HL-60 (cell line): ENCODE results near the gene VSTM2B.

Experiments used
- DNase-seq, 2 experiments: peaks; one replicate each; pipeline ENCODE4 v3.0.0-alpha.2; 2010 to 2020; ENCODE audit warnings: low read depth in 1 of 2, low spot score in 1 of 2
- H3K27ac ChIP-seq: fragments of 250-450 bp; sonication (Bioruptor Pico); replicated peaks from 2 replicates; pipeline ENCODE4 v1.5.1; 2020; ENCODE audit warnings: mild to moderate bottlenecking, moderate library complexity
- H3K27me3 ChIP-seq: fragments of 250-450 bp; sonication (Bioruptor Pico); 2 replicates; pipeline ENCODE4 v1.5.1; 2021; ENCODE audit warnings: mild to moderate bottlenecking, moderate library complexity; ENCODE audit not compliant: insufficient read depth, poor library complexity, severe bottlenecking
- H3K4me3 ChIP-seq: replicated peaks from 2 replicates; pipeline ENCODE4 v1.5.1; 2011; ENCODE audit warnings: mild to moderate bottlenecking, control low read depth, low read length; ENCODE audit not compliant: insufficient read depth
- GABPA ChIP-seq: IDR thresholded peaks from 2 replicates; pipeline ENCODE4 v1.6.1; 2012; ENCODE audit warnings: low read depth
- POLR2AphosphoS5 ChIP-seq: IDR thresholded peaks from 2 replicates; pipeline ENCODE4 v1.6.1; 2012; ENCODE audit warnings: low read depth
- SPI1 ChIP-seq: IDR thresholded peaks from 2 replicates; pipeline ENCODE4 v1.6.1; 2012; ENCODE audit warnings: low read depth, mild to moderate bottlenecking, borderline replicate concordance
- TF ChIP-seq, protein P1 (sequence below): IDR thresholded peaks from one replicate; pipeline ENCODE4 v1.5.1; 2011; ENCODE audit warnings: low read length, control low read depth, inconsistent platforms; ENCODE audit not compliant: insufficient read depth
- TF ChIP-seq, protein P2 (sequence below): IDR thresholded peaks from 2 replicates; pipeline ENCODE4 v1.6.1; 2012; ENCODE audit warnings: low read depth; ENCODE audit not compliant: insufficient replicate concordance

VSTM2B gene

DNA sequence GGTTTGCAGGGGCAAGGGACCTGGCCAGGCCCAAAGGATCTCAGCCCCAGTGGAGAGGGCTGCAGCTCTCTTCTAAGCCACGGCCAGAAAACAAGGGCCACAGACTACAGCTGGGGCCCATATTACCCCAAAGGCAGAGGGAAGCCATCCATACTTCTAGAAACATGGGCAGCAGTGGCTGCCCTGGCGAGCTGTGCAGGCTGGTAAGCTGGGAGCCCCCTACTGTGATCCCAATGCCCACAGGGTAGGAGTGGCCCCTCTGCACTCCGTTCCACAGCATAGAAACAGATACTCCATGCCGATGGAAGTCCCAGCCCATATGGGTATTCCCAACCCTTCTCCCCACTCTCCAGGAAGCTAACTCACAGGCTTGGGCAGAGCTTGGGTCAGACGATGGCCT lies 25.1 kb downstream of the VSTM2B start:
- Histone ChIP-seq H3K4me3 (no peak overlapping the region), H3K27me3 (no peaks in the 10 kb centered on the region), H3K27ac (no peak overlapping the region)
- TF ChIP-seq POLR2AphosphoS5 (no peak), SPI1 (no peak), GABPA (no peak)
- TF ChIP-seq, protein P1, sequence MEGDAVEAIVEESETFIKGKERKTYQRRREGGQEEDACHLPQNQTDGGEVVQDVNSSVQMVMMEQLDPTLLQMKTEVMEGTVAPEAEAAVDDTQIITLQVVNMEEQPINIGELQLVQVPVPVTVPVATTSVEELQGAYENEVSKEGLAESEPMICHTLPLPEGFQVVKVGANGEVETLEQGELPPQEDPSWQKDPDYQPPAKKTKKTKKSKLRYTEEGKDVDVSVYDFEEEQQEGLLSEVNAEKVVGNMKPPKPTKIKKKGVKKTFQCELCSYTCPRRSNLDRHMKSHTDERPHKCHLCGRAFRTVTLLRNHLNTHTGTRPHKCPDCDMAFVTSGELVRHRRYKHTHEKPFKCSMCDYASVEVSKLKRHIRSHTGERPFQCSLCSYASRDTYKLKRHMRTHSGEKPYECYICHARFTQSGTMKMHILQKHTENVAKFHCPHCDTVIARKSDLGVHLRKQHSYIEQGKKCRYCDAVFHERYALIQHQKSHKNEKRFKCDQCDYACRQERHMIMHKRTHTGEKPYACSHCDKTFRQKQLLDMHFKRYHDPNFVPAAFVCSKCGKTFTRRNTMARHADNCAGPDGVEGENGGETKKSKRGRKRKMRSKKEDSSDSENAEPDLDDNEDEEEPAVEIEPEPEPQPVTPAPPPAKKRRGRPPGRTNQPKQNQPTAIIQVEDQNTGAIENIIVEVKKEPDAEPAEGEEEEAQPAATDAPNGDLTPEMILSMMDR, result no peak
- TF ChIP-seq, protein P2, sequence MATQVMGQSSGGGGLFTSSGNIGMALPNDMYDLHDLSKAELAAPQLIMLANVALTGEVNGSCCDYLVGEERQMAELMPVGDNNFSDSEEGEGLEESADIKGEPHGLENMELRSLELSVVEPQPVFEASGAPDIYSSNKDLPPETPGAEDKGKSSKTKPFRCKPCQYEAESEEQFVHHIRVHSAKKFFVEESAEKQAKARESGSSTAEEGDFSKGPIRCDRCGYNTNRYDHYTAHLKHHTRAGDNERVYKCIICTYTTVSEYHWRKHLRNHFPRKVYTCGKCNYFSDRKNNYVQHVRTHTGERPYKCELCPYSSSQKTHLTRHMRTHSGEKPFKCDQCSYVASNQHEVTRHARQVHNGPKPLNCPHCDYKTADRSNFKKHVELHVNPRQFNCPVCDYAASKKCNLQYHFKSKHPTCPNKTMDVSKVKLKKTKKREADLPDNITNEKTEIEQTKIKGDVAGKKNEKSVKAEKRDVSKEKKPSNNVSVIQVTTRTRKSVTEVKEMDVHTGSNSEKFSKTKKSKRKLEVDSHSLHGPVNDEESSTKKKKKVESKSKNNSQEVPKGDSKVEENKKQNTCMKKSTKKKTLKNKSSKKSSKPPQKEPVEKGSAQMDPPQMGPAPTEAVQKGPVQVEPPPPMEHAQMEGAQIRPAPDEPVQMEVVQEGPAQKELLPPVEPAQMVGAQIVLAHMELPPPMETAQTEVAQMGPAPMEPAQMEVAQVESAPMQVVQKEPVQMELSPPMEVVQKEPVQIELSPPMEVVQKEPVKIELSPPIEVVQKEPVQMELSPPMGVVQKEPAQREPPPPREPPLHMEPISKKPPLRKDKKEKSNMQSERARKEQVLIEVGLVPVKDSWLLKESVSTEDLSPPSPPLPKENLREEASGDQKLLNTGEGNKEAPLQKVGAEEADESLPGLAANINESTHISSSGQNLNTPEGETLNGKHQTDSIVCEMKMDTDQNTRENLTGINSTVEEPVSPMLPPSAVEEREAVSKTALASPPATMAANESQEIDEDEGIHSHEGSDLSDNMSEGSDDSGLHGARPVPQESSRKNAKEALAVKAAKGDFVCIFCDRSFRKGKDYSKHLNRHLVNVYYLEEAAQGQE, result no peak
- no peak for DNase-seq

DNA sequence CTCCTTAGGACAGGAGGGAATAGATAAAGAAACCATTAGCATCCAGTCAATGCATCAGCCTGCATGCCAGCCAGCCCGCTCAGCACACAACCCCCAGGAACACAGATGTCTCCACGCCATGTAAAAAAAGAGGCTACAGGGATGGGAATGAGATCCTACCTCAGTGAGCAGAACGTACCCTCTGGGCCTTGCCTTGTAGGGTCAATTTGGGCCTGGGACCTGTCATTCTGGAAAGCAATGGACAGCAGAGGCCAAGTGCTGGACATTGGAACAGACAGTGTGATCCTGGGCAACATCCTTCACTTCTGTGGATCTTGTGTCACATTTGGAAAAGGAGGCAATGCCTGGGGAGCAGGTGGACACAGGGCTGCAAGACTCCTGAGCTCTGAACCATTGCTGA lies 26.0 kb downstream of the VSTM2B start:
- no peaks in the 10 kb centered on the region for H3K27me3 ChIP-seq
- DNase-seq, result no peak
- H3K4me3 ChIP-seq, result no peak overlapping the region
- TF ChIP-seq SPI1 (no peak), POLR2AphosphoS5 (no peak), GABPA (no peak)
- TF ChIP-seq, protein P2, result no peak
- TF ChIP-seq, protein P1, result no peak
- H3K27ac ChIP-seq, result no peak overlapping the region

DNA sequence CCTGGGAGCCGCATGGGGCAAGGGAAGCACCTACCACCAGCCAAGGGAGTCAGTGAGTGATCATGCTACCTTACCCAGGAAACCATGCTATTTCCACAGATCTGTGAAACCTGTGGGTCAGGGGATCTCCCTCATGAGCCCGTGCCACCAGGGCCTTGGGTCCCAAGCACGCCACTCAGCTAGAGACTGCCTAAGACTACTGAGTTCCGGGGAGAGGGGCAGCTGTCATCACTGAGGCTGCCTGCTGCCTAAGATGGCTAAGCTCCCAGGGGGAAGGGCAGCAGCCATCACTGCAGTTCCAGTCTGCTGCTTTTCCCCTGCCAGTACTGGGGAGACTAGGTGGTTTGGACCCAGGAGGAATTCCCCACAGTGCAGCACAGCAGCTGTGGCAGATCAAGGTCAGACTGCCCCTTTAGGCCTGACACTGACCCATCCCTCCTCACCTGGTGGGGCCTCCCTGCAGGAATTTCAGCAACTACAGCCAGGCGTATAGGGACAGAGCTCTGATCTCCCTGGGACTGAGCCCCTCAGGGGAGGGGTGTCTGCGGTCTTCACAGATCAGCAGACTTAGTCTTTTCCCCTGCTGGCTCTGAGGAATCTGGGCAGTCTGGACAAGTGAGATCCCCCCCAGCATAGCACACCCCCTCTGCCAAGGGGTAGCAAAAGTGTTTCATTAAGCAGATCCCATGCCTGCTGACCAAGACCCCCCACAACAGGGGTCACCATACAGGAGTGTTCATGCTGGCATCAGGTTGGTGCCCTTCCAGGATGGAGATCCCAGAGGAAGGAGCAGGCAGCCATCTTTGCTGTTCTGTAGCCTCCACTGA lies 26.9 kb downstream of the VSTM2B start:
- Histone ChIP-seq H3K4me3 (no peak overlapping the region), H3K27me3 (no peaks in the 10 kb centered on the region), H3K27ac (no peak overlapping the region)
- no peak for TF ChIP-seq GABPA
- TF ChIP-seq, protein P1, result no peak
- no peak for TF ChIP-seq SPI1
- TF ChIP-seq POLR2AphosphoS5, result no peak
- TF ChIP-seq, protein P2, result no peak
- DNase-seq, result no peak
